CD4-positive, alpha-beta T cell treated with Interleukin-6 for 4 hours (primary cell): ENCODE data around the gene COPS7B.

Experiments used
- DNase-seq: peaks from one replicate; pipeline ENCODE4 v3.0.0-alpha.2; 2020; ENCODE audit warnings: mixed read lengths

COPS7B gene

DNA sequence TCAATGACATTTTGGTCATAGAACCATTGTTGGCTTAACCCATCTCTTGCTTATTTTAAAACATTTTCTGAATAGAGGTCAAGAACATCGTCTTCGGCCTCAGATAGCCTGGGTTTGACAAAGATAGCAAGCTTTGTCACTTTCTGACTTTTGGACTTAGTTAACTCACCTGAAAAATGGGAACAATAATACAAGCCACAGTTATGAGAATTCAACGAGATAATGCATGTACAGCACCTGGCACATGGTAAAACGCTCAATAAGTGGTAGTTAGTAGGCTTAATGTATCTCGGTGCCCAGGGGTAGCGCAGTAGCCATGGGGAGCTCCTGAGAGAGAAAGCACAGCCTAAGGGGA is 446 bp upstream of the COPS7B start:
- DNase-seq: no peak

DNA sequence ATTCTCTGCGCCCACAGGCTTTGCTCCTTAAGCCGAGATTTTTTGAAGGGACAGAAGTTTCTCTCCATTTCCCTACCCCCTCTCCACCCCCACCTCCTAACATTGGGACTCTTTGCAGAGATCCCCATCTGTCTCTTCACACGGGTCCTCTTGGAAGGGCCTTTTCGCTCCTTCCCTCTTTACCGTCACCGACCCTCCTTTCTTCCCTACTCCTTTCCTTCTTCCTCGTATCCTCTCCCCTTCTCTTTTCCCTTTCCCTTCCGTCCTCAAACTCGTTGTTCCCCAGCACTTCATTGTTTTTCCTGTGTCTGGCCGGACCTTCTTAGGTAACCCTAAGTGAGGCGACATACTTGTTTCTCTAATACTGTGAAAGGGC is 660 bp downstream of the COPS7B start:
- DNase-seq: no peak

DNA sequence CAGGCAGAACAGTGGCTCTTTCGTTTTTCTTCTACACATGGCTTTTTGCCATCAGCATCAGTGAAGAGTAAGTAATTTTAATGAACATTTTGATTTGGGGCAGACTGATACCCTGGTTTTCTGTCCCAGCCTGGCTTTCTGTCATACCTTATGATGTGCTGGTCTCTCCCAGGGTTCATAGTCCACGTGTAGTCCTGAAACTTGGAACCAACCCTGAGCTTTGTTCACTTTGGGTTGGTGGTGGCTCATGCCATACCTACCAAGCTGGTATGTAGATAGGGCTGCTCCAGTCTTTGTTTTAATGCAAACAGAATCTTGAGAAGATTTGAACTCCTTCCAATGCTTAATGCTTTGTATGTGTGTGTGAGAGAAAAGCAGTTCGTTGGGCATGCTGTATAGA is 4.9 kb downstream of the COPS7B start:
- DNase-seq: no peak

DNA sequence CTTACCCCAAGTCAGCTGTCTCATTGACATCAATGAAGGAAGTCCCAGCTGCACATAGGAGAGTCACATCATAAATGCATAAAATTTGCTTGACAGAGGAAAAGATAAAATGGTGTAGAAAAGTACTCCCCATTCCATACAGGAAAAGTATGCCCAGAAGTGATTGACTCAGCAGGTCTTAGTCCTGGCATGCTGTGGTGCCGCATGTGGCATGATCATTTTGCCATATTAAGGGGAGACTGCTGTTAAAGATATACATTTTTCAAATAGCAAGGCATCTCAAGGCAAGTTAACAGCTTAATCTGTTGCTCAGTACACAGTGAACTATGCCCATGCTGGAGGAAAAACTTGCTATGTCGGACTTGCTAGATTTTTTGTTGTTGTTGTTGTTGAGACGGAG is 8.1 kb downstream of the COPS7B start:
- DNase-seq: no peak

DNA sequence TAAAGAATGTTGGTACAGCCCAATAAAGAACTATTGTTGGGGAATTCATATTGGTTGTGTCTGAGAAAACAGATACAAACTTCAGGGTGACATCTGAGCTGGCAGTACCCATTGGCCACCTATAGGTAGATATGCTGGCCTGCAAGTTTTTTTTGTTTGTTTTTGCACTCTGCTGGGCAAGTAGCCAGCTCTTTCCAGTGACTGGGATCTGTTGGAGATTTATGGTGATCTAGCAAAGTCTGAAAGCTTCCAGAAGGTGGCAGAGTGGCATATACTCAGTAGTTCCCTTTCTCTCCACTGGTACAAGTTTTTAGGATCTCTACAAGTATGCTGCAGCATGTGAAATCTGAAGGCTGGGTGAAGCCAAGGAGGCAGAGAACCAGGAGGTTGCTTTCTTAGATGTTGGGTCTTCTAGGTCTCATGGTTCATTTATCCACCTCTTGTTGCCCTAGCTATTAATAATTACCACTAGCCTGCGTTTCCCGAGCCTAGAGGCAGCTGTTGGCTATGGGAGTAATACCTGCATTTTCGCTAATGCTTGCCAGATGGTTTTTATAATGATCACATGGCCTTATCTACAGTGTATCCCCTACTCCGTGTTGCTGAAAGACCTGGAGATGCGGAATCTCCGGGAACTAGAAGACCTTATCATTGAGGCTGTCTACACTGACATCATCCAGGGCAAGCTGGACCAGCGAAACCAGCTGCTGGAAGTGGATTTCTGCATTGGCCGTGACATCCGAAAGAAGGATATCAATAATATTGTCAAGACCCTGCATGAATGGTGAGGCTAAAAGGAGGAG is 9.5 kb downstream of the COPS7B start:
- DNase-seq: no peak

DNA sequence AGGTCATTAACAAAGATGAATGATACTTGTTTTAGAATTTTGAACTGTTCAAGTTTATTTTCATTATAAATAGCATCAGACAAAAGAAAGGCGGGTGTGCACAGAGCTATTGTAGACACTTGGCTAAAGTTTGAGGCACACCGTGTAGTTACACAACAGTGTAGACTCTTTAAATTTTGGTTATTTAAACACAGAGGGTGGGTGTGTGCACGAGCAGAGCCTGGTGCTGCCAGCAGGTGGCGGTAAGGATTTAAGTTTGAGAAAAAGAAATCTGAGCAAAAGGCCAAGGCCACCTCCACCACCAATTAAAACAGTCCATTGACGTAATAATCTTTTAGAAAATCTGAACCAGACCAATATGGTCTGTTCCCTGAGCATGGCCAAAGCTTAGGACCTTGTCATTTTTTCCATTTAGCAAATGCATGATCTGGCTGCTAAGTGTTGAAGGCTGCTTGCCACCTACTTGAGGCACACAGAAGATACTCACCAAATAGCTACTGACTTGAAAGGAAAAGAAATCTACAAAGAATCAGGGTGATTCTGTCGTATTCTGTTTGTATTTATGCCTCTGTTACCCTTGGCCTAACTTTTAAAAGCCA is 14.3 kb downstream of the COPS7B start:
- peak; percentile 46 for DNase-seq

DNA sequence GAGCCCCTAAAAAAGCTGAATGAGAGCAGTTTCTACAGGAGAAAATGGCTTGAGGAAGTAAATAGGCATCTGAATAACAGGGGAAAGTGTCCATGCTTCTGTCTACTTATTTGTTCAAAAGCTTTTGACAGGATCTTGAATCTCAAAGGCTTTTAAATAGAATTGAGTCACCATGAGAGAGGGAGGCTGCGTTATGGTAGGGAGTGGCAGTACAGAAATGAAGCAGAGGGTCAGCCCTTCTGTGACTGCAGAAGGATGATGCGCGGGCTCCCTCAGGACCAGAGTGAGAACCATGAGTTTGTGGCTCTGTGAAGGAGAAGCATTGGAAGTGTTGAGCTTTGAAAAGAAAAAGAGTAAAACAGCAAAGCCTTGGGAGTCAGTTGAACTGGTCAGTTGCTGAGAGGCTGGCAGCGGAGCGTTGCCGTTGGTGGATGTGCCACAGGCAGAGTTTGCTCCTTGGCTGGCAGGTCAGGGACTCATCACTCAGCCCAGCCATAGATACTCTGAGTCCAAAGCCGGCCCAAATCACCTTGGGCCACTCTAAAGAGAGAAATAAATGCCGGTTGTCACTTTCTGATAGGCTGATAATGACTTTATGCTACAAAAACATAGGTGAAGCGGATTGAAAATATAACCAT is 17.4 kb downstream of the COPS7B start:
- no peak for DNase-seq

DNA sequence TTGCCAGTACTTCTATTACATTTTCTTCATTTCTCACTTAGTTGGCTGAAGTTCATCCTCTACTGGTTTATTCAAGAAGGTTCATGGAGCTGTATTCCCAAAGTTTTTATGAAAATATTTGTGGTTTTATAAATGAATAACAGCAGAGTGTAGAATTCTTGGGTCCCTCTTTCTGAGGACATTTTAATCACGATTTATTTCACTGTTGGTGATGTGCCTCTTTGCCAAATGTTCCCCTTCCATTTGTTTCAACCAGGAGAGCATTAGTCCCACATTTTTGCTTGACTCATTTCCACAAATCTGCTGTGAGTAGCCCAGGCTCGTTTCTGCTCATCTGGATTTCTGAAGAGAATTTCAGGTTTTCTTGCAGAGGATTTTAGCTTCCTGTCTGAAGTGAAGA is 20.8 kb downstream of the COPS7B start:
- no peak for DNase-seq

DNA sequence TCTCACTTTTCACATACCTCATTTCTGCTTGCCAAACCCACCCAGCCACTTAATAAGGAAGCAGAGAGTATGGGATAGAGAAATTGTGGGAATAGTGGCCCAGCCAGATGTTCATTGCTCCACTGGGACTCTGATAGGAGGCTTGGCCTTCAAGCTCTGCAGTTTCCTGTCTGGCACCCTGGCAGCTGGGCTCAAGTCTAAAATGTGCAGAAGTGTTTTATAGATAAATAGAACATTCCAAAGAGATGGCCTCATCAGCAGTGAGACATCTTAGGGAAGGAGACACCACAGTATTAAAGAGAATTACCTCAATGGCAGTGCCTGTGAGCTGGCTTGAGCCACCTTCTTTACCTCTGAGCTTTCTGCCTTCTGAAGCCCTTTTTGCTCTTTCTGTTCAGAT is 24.7 kb downstream of the COPS7B start:
- no peak for DNase-seq

DNA sequence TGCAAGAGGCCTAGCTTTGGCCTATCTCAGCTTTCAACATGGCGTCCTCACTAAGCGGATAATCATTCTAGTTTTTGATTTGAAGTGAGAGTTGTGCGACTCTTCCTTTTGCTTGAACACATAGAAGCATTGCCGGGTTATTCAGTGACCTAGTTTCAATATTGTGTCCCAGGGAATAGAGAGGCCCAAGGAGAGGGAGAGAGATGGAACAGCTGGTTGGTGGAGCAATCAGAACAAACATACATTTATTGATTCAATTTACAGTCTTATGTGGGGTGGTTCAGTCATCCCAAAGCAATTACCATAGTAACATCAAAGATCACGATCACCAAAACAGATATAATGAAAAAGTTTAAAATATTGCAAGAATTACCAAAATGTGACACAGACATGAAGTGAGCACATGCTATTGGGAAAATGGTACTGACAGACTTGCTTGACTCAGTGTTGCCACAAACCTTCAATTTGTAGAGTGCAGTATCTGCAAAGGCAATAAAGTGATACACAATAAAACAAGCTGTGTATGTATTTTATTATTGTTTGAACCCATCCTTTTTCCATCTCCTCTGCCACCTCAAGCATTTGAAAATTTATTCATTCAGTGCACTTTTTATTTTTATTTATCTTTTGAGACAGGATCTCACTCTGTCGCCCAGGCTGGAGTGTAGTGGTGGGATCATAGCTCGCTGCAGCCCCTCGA is 30.2 kb downstream of the COPS7B start:
- DNase-seq: no peak

DNA sequence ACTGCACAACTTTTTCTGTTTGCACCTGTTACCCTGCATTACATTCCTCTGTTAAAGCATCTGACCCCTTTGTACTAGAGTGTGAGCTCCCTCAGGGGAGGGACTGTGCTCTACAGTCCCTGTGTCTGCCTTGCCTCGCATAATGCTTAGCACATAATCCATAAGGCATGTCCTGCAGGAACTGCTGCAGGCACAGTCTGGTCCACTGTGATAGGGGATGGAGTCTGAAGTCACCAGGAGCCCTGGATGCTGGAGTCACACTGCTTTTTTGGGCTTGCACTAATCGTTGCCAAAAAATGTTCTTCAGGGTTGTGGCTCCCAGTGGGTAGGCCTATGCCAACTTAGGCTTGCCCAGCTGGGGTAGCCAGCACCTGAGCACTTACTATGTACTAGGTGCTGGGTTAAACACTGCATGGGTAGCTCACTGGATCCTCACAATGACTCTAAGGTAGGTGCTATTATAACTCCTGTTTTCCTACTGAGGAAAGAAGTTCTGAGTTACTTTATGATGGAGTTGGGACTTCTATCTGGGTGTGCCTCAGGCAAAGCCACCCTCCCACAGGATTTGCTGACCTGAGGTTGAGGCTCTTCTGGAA is 33.3 kb downstream of the COPS7B start:
- DNase-seq: no peak

DNA sequence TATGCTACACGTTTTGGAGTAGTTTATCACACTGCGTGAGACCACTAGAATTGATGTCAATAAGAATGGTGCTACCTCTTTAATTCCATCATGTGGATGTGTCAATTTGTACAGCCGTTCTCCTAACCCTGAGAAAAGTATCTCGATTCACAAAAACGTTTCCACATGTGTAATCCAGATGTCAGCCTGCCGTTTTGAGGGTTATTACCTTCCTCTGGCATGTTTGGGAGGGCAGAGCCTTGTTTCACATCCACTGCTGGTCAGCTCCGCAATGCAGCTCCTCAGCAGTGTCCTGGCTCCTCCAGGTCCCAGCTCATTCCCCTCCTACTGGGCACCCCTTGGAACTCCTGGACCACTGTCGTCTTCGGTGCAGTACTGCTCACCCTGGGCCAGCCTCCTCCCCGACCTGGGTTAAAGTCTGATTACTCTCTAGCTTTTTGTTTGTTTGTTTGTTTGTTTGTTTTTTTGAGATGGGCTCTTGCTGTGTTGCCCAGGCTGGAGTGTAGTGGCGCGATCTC is 34.6 kb downstream of the COPS7B start:
- no peak for DNase-seq

DNA sequence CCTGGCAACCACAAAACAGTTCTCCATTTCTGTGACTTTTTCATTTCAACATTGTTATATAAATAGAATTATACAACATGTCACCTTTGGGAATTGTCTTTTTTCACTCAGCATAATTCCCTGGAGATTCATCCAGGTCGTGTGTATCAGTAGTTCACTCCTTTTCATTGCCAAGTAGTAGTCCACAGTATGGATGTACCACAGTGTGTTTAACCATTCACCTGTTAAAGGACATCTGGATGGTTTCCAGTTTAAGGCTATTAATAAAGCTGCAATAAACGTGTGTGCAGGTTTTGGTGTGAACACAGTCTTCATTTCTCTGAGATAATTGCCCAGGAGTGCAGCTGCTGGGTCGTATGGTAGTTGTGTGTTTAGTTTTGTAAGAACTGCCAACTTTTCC is 35.7 kb downstream of the COPS7B start:
- no peak for DNase-seq

DNA sequence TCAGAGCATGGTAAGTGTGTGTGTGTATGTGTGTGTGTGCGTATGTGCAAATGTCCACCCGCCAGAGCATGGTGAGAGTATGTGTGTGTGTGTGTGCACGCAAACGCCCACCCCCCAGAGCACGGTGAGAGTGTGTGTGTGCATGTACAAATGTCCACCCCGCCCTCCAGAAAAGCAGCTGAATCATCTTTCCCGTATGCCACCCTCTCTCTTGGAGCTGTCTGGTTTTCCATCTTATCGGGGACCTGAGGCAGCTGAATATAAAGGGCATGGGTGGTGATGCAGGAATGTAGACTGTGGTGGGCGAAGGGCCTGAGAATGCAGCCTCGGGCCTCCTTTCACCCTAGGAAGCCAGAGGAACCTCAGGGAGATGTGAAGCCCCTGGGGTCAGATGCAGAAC is 66.9 kb downstream of the COPS7B start:
- DNase-seq: no peak

DNA sequence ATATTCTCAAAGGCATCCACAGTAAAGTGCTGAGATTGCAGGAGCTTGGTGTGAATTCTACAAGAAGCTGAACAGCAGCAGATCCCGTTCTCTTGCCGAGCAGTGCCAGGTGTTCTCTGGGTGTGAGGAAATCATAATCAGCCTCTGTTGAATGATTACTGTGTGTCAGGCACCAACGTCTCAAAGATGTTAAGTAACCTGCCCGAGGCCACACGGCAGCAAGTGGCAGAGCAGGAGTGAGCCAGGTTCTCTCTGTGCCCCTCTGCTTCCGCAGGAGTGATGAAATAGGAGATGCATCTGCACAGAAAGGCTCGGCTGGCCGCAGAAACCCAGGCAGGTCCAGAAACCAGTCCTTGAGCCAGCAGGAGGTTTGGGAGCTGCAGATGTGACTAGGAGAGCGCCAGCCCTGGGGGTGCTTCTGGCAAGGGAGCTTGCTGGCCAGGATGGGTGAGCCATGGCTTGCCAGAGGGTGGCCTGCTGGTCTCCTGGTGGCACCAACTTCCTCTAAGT is 68.4 kb downstream of the COPS7B start:
- DNase-seq: no peak

DNA sequence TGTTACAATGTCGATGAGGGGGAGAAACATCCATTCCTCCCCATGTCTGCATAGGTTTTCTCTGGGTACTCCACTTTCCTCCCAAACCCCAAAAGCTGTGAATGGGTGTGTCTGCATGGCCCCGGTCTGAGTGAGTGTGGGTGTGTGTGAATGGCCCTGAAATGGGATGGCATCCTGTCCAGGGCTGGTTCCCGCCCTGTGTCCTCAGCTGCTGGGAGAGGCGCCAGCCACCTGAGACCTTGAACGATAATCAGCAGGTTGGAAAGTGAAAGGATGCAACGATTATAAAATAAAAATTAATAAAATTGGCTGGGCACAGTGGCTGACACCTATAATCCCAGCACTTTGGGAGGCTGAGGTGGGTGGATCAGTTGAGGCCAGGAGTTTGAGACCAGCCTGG is 70.7 kb downstream of the COPS7B start:
- no peak for DNase-seq
